ENCODE measurements around the gene IFT43. TPM values are rescaled to one million over a fixed set of nuclear protein-coding genes. Genes with fewer than 3 reads are reported as not detected.

The IFT43 gene
- total RNA-seq, 4 donors from 2014 or later: 8.7 to 18.1 (median 14.2) TPM

GRCh38 chr14:76104802-76105355 is 119.3 kb downstream of the IFT43 start:
- Histone ChIP-seq H3K4me1 (peaks cover 12 to 19% of the 10 kb centered on the region in 2 donors), H3K4me3 (no peak overlapping the region), H3K9me3 (no peaks in the 10 kb centered on the region), H3K27me3 (no peaks in the 10 kb centered on the region), H3K27ac (no peak overlapping the region), H3K36me3 (no peaks in the 10 kb centered on the region)
- DNase-seq (no peak), ATAC-seq (no peak)
- in situ Hi-C loops (cut with MboI; ENCODE audit: low sequenced_read_pairs in 4 of 4): no loop called here
- TF ChIP-seq CTCF (IDR thresholded peaks at IDR 0.05 in 4 of 5, conservative IDR thresholded peaks at IDR 0.05 in 1 of 5) (no peak), POLR2A (IDR thresholded peaks at IDR 0.05) (no peak)
- intact Hi-C loops (cut with DNase I; ENCODE audit: low total_unique reads): no loop called here

GRCh38 chr14:76106188-76106587 is 120.6 kb downstream of the IFT43 start:
- Histone ChIP-seq H3K27me3 (no peaks in the 10 kb centered on the region), H3K36me3 (no peaks in the 10 kb centered on the region), H3K4me3 (no peak overlapping the region), H3K4me1 (peaks cover 5 to 13% of the 10 kb centered on the region in 2 donors), H3K9me3 (no peaks in the 10 kb centered on the region), H3K27ac (no peak overlapping the region)
- in situ Hi-C loops (cut with MboI; ENCODE audit: low sequenced_read_pairs in 4 of 4) (no loop called here), intact Hi-C loops (cut with DNase I; ENCODE audit: low total_unique reads) (no loop called here)
- TF ChIP-seq CTCF (IDR thresholded peaks at IDR 0.05 in 4 of 5, conservative IDR thresholded peaks at IDR 0.05 in 1 of 5): no peak
- no peak for TF ChIP-seq POLR2A (IDR thresholded peaks at IDR 0.05)
- ATAC-seq (no peak), DNase-seq (no peak)

- in situ Hi-C loops (cut with MboI; ENCODE audit: low sequenced_read_pairs in 4 of 4): no loop called here
- no peak for TF ChIP-seq CTCF (IDR thresholded peaks at IDR 0.05 in 4 of 5, conservative IDR thresholded peaks at IDR 0.05 in 1 of 5)
- TF ChIP-seq POLR2A (IDR thresholded peaks at IDR 0.05): no peak
- Histone ChIP-seq H3K4me1 (peaks cover 5 to 9% of the 10 kb centered on the region in 2 donors), H3K4me3 (no peak overlapping the region), H3K9me3 (no peaks in the 10 kb centered on the region), H3K27me3 (no peaks in the 10 kb centered on the region), H3K36me3 (no peaks in the 10 kb centered on the region), H3K27ac (no peak overlapping the region)
- peak; percentile 92 to 94 for ATAC-seq
- DNase-seq: peak; percentile 52 to 73
- intact Hi-C loops (cut with DNase I; ENCODE audit: low total_unique reads): no loop called here
Observed at GRCh38 chr14:76109087-76109880, 123.7 kb downstream of the IFT43 start.

- no peaks in the 10 kb centered on the region for H3K27me3 ChIP-seq
- H3K4me3 ChIP-seq: no peak overlapping the region
- H3K9me3 ChIP-seq: no peaks in the 10 kb centered on the region
- in situ Hi-C loops (cut with MboI; ENCODE audit: low sequenced_read_pairs in 4 of 4): no loop called here
- TF ChIP-seq POLR2A (IDR thresholded peaks at IDR 0.05): no peak
- no peak for TF ChIP-seq CTCF (IDR thresholded peaks at IDR 0.05 in 4 of 5, conservative IDR thresholded peaks at IDR 0.05 in 1 of 5)
- DNase-seq (no peak), ATAC-seq (no peak)
- no peak overlapping the region for H3K27ac ChIP-seq
- H3K4me1 ChIP-seq: peaks cover 5 to 9% of the 10 kb centered on the region in 2 donors
- H3K36me3 ChIP-seq: no peaks in the 10 kb centered on the region
- intact Hi-C loops (cut with DNase I; ENCODE audit: low total_unique reads): no loop called here
Observed at GRCh38 chr14:76112889-76113624, 127.5 kb downstream of the IFT43 start.

Data from gastrocnemius medialis (tissue), 4 donors.